Stomach (tissue), 9 donors: ENCODE measurements around the gene PRTN3. TPM values are rescaled to one million over a fixed set of nuclear protein-coding genes. Genes with fewer than 3 reads are reported as not detected.
A peak's percentile ranks its signal among the peaks of the same experiment; 100 is the strongest.

ENCODE experiments used
- DNase-seq, 2 donors: peaks; one replicate each; pipeline versions ENCODE4 v3.0.0 to v3.0.0-alpha.2; 2013 to 2019
- H3K27ac ChIP-seq, 5 donors: fragments of 200-600 bp in 4 of 5; sonication (generic) in 4 of 5; one replicate each; pipeline ENCODE4 v1.5.1; 2013 to 2019; ENCODE audit warnings: mild to moderate bottlenecking in 1 of 5, moderate library complexity in 1 of 5
- H3K27me3 ChIP-seq, 3 donors: fragments of 200-600 bp; sonication (generic); one replicate each; pipeline ENCODE4 v1.5.1; 2017 to 2019; ENCODE audit warnings: mixed run types in 1 of 3
- H3K36me3 ChIP-seq, 4 donors: fragments of 200-600 bp; sonication (generic); 1 replicate in 3 of 4; 2 replicates in 1 of 4; pipeline ENCODE4 v1.5.1; 2016 to 2019
- H3K4me1 ChIP-seq, 4 donors: fragments of 200-600 bp; sonication (generic); one replicate each; pipeline ENCODE4 v1.5.1; 2016 to 2019
- H3K4me3 ChIP-seq, 4 donors: fragments of 200-600 bp; sonication (generic) in 3 of 4; one replicate each; pipeline ENCODE4 v1.5.1; 2016 to 2019; ENCODE audit warnings: mild to moderate bottlenecking in 1 of 4
- H3K9me3 ChIP-seq, 4 donors: fragments of 200-600 bp; sonication (generic); one replicate each; pipeline ENCODE4 v1.5.1; 2016 to 2019
- EP300 ChIP-seq: sonication (generic); formaldehyde crosslinking; IDR thresholded peaks from one replicate; pipeline ENCODE4 v1.6.1; 2017; ENCODE audit warnings: antibody characterized with exemption
- POLR2A ChIP-seq, 4 donors: fragments of 450-650 bp; IDR thresholded peaks; one replicate each; pipeline ENCODE4 v1.6.1; 2016; ENCODE audit warnings: antibody characterized with exemption in 4 of 4, control low read depth in 2 of 4, mild to moderate bottlenecking in 1 of 4, moderate library complexity in 1 of 4
- POLR2AphosphoS5 ChIP-seq, 3 donors: sonication (generic); formaldehyde crosslinking; IDR thresholded peaks; one replicate each; pipeline ENCODE4 v1.6.1; 2016; ENCODE audit warnings: antibody characterized with exemption in 3 of 3
- WGBS, 5 donors: extraction: QIAGEN DNeasy Blood & Tissue Kit in 3 of 5; methylation state at CpG; one replicate each; pipeline versions ENCODE4 v1.1.5 to v1.1.7; 2013 to 2018; 5-methylcytosine and 5-hydroxymethylcytosine counted together
- intact Hi-C: fragments of 100-400 bp; cut with DNase I; formaldehyde crosslinking; loops from one replicate; pipeline ENCODE4 v1.15.1; 2023; ENCODE audit warnings: low total_unique reads
- polyA plus RNA-seq, 3 donors: library from polyadenylated mRNA; stranded (reverse); fragments of 200-250 nt; gene quantifications; one replicate each; pipeline ENCODE4 v1.2.3, GENCODE V29; 2013
- total RNA-seq, 5 donors: library from RNA; depleted of rRNA; stranded (reverse); fragments of >200 nt; gene quantifications; one replicate each; pipeline versions ENCODE4 v1.1.0 to v1.2.3, GENCODE V29; 2014 to 2016
- TF ChIP-seq, protein P1 (sequence below), 7 experiments: fragments of 450-650 bp in 4 of 7; fragments of 200-600 bp in 3 of 7; sonication (generic) in 3 of 7; IDR thresholded peaks; one replicate each; pipeline ENCODE4 v1.5.1; 2016 to 2019; ENCODE audit warnings: antibody characterized with exemption in 7 of 7, control low read depth in 2 of 7, mild to moderate bottlenecking in 1 of 7
- donor health status: healthy with polysubstance abuse.
- donor health status: Bipolar disorder and iron deficiency.
- donor health status: healthy.

Gene PRTN3
- total and polyA plus RNA-seq, 8 donors, result 0.15 to 2.6 TPM; not detected in 6

- Histone ChIP-seq H3K4me1 (peaks cover 12 to 52% (median 33%) of the 10 kb centered on the region in 4 donors), H3K4me3 (peak overlapping the region in 2 of 4 donors; percentile 4 to 15), H3K9me3 (no peaks in the 10 kb centered on the region), H3K36me3 (peaks cover 25 to 91% (median 86%) of the 10 kb centered on the region in 4 donors), H3K27ac (peak overlapping the region; percentile 33 to 90 (median 69)), H3K27me3 (no peaks in the 10 kb centered on the region)
- intact Hi-C loops, result no loop called here
- peak; percentile 68 to 87 for DNase-seq
- TF ChIP-seq EP300, result no peak
- no peak for TF ChIP-seq POLR2AphosphoS5 (IDR thresholded peaks at IDR 0.05)
- TF ChIP-seq, protein P1, sequence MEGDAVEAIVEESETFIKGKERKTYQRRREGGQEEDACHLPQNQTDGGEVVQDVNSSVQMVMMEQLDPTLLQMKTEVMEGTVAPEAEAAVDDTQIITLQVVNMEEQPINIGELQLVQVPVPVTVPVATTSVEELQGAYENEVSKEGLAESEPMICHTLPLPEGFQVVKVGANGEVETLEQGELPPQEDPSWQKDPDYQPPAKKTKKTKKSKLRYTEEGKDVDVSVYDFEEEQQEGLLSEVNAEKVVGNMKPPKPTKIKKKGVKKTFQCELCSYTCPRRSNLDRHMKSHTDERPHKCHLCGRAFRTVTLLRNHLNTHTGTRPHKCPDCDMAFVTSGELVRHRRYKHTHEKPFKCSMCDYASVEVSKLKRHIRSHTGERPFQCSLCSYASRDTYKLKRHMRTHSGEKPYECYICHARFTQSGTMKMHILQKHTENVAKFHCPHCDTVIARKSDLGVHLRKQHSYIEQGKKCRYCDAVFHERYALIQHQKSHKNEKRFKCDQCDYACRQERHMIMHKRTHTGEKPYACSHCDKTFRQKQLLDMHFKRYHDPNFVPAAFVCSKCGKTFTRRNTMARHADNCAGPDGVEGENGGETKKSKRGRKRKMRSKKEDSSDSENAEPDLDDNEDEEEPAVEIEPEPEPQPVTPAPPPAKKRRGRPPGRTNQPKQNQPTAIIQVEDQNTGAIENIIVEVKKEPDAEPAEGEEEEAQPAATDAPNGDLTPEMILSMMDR (IDR thresholded peaks at IDR 0.05), result no peak
- TF ChIP-seq POLR2A (IDR thresholded peaks at IDR 0.05), result no peak
- WGBS, 5 donors, result 44 to 68% (median 49%) methylated on average over 16 to 27 of the region's 27 CpGs
Measured at GRCh38 chr19:872266-872951, 31.6 kb downstream of the PRTN3 start.

- DNase-seq, result peak in 1 of 2 donors; percentile 75
- peak overlapping the region in 1 of 4 donors; percentile 15 for H3K4me3 ChIP-seq
- peak overlapping the region in 2 of 5 donors; percentile 20 to 73 for H3K27ac ChIP-seq
Measured at GRCh38 chr19:873084-873483, 32.3 kb downstream of the PRTN3 start.

DNA sequence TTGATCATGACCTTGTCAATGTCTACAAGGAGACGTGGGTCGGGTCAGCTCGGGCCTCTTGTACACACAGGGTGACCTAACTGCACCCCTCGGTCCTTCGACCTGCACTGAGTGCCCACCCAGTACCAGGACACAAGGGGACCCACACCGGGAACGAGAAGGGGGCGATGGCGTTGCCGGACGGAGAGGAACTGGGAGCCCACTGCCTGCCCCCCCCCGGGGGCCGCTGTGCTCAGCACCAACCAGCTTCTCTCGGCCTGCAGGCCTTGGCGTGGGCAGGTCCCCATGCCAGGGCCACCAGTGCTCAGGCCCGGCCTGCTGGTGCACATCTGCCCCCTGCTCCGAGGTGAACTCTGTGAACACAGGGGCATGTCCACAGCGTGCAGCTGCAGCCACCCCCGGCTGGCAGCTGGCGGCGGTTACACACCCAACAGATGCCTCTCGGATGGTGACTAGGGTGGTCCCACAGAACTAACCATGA is 32.8 kb downstream of the PRTN3 start:
- DNase-seq, result no peak
- no peak for TF ChIP-seq POLR2A (IDR thresholded peaks at IDR 0.05)
- TF ChIP-seq POLR2AphosphoS5 (IDR thresholded peaks at IDR 0.05), result no peak
- TF ChIP-seq, protein P1 (IDR thresholded peaks at IDR 0.05), result no peak
- no peak for TF ChIP-seq EP300
- no peaks in the 10 kb centered on the region for H3K9me3 ChIP-seq
- peaks cover 16 to 84% (median 77%) of the 10 kb centered on the region in 4 donors for H3K36me3 ChIP-seq
- H3K27me3 ChIP-seq, result no peaks in the 10 kb centered on the region
- H3K27ac ChIP-seq, result peak overlapping the region in 1 of 5 donors; percentile 20
- no peak overlapping the region for H3K4me3 ChIP-seq
- intact Hi-C loops, result no loop called here
- peaks cover 12 to 44% (median 32%) of the 10 kb centered on the region in 4 donors for H3K4me1 ChIP-seq
- 84 to 94% (median 89%) methylated on average over 9 to 22 of the region's 22 CpGs for WGBS, 5 donors

More at GRCh38 chr19:873084-873483, 32.3 kb downstream of the PRTN3 start:
- Histone ChIP-seq H3K9me3 (no peaks in the 10 kb centered on the region), H3K36me3 (peaks cover 19 to 87% (median 81%) of the 10 kb centered on the region in 4 donors), H3K27me3 (no peaks in the 10 kb centered on the region), H3K4me1 (peaks cover 12 to 49% (median 33%) of the 10 kb centered on the region in 4 donors)
- intact Hi-C loops, result no loop called here
- 71 to 100% (median 79%) methylated on average over 2 to 13 of the region's 13 CpGs for WGBS, 5 donors
- TF ChIP-seq POLR2A (IDR thresholded peaks at IDR 0.05), result no peak
- TF ChIP-seq EP300, result no peak
- TF ChIP-seq, protein P1 (IDR thresholded peaks at IDR 0.05), result no peak
- TF ChIP-seq POLR2AphosphoS5 (IDR thresholded peaks at IDR 0.05), result no peak

DNA sequence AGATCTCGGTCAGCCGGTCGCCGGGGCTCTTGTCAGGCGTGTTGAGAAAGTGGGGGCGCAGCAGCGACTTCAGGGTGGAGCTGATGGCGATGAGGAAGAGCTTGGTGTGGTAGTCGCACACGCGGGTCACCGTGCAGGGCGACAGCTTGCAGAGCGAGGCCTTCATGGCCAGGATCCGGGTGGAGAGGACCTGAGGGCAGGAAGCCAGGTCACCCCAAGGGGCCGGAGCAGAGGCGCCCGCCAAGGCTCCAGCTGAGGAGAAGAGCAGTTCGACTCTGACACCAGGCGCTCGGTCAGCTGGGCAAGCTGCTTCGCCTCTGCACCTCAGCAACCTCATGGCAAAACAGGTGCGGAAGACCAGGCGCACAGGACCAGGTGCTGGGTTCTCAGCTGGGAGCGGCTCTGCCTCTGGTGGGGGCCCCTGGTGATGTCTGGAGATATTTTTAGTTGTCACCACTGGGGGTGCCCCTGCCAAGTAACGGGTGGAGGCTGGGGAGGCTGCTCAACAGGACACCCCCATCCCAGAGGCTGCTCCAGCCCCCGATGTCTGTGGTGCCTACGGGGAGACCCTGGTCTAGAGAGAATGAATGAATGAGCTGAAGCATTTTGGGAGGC is 34.6 kb downstream of the PRTN3 start:
- 91 to 96% (median 94%) methylated on average over 25 to 28 of the region's 28 CpGs for WGBS, 5 donors
- TF ChIP-seq EP300 (no peak), POLR2A (IDR thresholded peaks at IDR 0.05) (no peak), POLR2AphosphoS5 (IDR thresholded peaks at IDR 0.05) (no peak)
- TF ChIP-seq, protein P1 (IDR thresholded peaks at IDR 0.05), result no peak
- Histone ChIP-seq H3K27ac (no peak overlapping the region), H3K9me3 (no peaks in the 10 kb centered on the region), H3K4me3 (no peak overlapping the region), H3K4me1 (peaks cover 9 to 31% (median 20%) of the 10 kb centered on the region in 4 donors), H3K36me3 (peaks cover 23 to 84% (median 75%) of the 10 kb centered on the region in 4 donors), H3K27me3 (no peaks in the 10 kb centered on the region)
- no peak for DNase-seq
- intact Hi-C loops, result no loop called here
